DOHH2 (cell line): ENCODE measurements around the gene AP1S3.

Experiments used
- CTCF ChIP-seq: fragments of 200-600 bp; sonication (generic); IDR thresholded peaks from one replicate; pipeline ENCODE4 v1.5.1; 2014; ENCODE audit warnings: antibody characterized with exemption, mild to moderate bottlenecking, low read depth, low read length; ENCODE audit not compliant: poor library complexity, severe bottlenecking
- EZH2phosphoT487 ChIP-seq: fragments of 200-600 bp; sonication (generic); IDR thresholded peaks from 2 replicates; pipeline ENCODE4 v1.6.1; 2017; ENCODE audit warnings: borderline replicate concordance, mild to moderate bottlenecking, antibody characterized with exemption, low read length, moderate library complexity, mixed read lengths

GRCh38 chr2:223712642-223713041 lies 124.7 kb downstream of the AP1S3 start:
- no peak for TF ChIP-seq CTCF
- no peak for TF ChIP-seq EZH2phosphoT487
